ENCODE results near the gene SPSB4.

- TF ChIP-seq, protein P1, sequence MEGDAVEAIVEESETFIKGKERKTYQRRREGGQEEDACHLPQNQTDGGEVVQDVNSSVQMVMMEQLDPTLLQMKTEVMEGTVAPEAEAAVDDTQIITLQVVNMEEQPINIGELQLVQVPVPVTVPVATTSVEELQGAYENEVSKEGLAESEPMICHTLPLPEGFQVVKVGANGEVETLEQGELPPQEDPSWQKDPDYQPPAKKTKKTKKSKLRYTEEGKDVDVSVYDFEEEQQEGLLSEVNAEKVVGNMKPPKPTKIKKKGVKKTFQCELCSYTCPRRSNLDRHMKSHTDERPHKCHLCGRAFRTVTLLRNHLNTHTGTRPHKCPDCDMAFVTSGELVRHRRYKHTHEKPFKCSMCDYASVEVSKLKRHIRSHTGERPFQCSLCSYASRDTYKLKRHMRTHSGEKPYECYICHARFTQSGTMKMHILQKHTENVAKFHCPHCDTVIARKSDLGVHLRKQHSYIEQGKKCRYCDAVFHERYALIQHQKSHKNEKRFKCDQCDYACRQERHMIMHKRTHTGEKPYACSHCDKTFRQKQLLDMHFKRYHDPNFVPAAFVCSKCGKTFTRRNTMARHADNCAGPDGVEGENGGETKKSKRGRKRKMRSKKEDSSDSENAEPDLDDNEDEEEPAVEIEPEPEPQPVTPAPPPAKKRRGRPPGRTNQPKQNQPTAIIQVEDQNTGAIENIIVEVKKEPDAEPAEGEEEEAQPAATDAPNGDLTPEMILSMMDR (IDR thresholded peaks at IDR 0.05), result no peak
- no peak for TF ChIP-seq POLR2A (IDR thresholded peaks at IDR 0.05)
Observed at GRCh38 chr3:141181196-141181595, 130.0 kb downstream of the SPSB4 start.
